Activated CD4-positive, alpha-beta T cell treated with anti-CD3 and anti-CD28 coated beads, Interleukin-2, amount 10 ng/mL, durations not matched to agents 7 days and 5 days (primary cell): ENCODE results near the gene HPGDS. TPM values are rescaled to one million over a fixed set of nuclear protein-coding genes. Genes with fewer than 3 reads are reported as not detected.
"Not testable (repeated sequence)": the region's sequence is repeated elsewhere in the genome, so short reads cannot be mapped to it uniquely, and the experiment has no call there.

ENCODE experiments used
- CTCF ChIA-PET: fragments of 350-600 bp; sonication (Branson Sonifier 250); formaldehyde crosslinking; loops from one replicate; lab custom pipeline; 2021; ENCODE audit warnings: antibody characterized with exemption; lab: Charles Lee
- POLR2A ChIA-PET: fragments of 350-600 bp; sonication (Branson Sonifier 250); formaldehyde crosslinking; loops from one replicate; lab custom pipeline; 2021; ENCODE audit warnings: antibody characterized with exemption; lab: Charles Lee
- DNase-seq: peaks from one replicate; pipeline ENCODE4 v3.0.0-alpha.2; 2020
- H3K27ac Mint-ChIP-seq: one replicate; pipeline ENCODE4 v1.8.0; 2021; ENCODE audit warnings: mild to moderate bottlenecking, moderate library complexity, mixed read lengths
- H3K27me3 Mint-ChIP-seq: one replicate; pipeline ENCODE4 v1.8.0; 2021; ENCODE audit warnings: mixed read lengths
- H3K36me3 Mint-ChIP-seq: one replicate; pipeline ENCODE4 v1.8.0; 2021; ENCODE audit warnings: low read depth, mixed read lengths
- H3K4me1 Mint-ChIP-seq: one replicate; pipeline ENCODE4 v1.8.0; 2021; ENCODE audit warnings: mixed read lengths
- H3K4me3 Mint-ChIP-seq: one replicate; pipeline ENCODE4 v1.8.0; 2021; ENCODE audit warnings: mild to moderate bottlenecking, moderate library complexity, mixed read lengths
- H3K9me3 Mint-ChIP-seq: one replicate; pipeline ENCODE4 v1.8.0; 2021; ENCODE audit warnings: mixed read lengths
- total RNA-seq, 2 experiments: library from RNA; stranded (reverse); gene quantifications; one replicate each; pipeline ENCODE4 v1.2.3, GENCODE V29; 2021

HPGDS gene
- total RNA-seq, 2 experiments from 2014 or later = 0.15 TPM; not detected in 1

DNA sequence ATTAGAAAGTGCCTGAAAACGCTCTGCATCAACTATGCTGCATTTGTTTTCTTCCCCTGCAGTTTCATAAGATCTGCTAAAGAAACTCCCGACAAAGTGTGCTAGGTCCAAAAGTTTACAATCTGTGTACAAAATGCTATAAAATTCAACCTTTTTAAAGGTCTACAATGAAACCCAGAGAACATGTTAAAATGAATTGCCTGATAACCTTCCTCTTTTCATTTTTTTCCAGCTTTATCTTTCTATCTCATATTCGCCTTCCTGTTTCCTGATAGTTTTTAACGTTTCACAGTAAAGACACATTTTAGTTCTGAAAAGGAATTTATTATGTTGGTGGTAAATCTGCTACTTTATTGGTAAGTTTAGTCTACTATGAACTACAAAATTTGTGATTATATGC, 9.5 kb upstream of the HPGDS start:
- no peaks in the 10 kb centered on the region for H3K36me3 Mint-ChIP-seq
- H3K27ac Mint-ChIP-seq = no peak overlapping the region
- ChIA-PET POLR2A (no interaction called here), CTCF (interaction anchor here (0.9 kb wide), 1 partner anchor 11 kb away, joined by 3 read pairs; no protein-coding TSS in a partner anchor)
- no peak overlapping the region for H3K4me3 Mint-ChIP-seq
- no peaks in the 10 kb centered on the region for H3K9me3 Mint-ChIP-seq
- peaks cover 6% of the 10 kb centered on the region for H3K4me1 Mint-ChIP-seq
- DNase-seq = no peak
- peaks cover 16% of the 10 kb centered on the region for H3K27me3 Mint-ChIP-seq

DNA sequence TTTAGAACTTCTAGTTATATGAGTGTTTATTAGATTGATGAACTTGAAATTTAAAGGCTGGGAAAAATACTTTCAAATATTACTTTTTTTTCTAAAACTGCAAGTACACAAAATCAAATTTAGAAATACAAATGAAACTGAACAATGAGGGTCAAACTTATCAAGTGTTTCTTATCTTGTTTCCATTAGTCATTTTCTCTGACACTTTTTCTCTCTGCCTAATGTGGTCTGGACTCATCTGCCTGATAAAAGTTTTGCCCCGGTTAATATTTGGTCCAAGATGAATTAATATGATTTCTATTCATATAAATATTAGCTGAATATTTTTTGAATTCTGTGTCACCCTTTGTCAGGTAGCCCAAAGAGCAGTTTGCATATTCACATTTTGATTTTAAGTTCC, 8.7 kb upstream of the HPGDS start:
- H3K4me3 Mint-ChIP-seq = no peak overlapping the region
- no peaks in the 10 kb centered on the region for H3K9me3 Mint-ChIP-seq
- peaks cover 10% of the 10 kb centered on the region for H3K4me1 Mint-ChIP-seq
- ChIA-PET CTCF (no interaction called here), POLR2A (no interaction called here)
- DNase-seq = no peak
- no peaks in the 10 kb centered on the region for H3K36me3 Mint-ChIP-seq
- H3K27me3 Mint-ChIP-seq = peaks cover 16% of the 10 kb centered on the region
- H3K27ac Mint-ChIP-seq = no peak overlapping the region

DNA sequence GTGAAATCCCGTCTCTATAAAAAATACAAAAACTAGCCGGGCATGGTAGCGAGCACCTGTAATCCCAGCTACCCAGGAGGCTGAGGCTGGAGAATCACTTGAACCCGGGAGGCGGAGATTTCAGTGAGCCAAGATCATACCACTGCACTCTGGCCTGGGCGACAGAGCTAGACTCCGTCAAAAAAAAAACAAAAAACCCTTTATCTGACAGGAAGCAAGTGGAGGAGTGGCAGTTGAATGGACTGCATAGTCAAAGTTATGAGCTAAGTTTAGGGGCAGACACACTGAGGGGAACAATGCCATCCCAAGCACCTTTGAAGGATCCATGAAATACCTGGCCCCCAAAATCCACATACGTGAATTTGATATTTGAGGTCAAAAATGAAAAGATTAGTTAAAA, 7.5 kb upstream of the HPGDS start:
- POLR2A ChIA-PET = no interaction called here
- CTCF ChIA-PET = no interaction called here
- no peak overlapping the region for H3K4me3 Mint-ChIP-seq
- peaks cover 17% of the 10 kb centered on the region for H3K4me1 Mint-ChIP-seq
- H3K9me3 Mint-ChIP-seq = no peaks in the 10 kb centered on the region
- H3K27me3 Mint-ChIP-seq = peaks cover 16% of the 10 kb centered on the region
- no peak for DNase-seq
- no peaks in the 10 kb centered on the region for H3K36me3 Mint-ChIP-seq
- no peak overlapping the region for H3K27ac Mint-ChIP-seq

DNA sequence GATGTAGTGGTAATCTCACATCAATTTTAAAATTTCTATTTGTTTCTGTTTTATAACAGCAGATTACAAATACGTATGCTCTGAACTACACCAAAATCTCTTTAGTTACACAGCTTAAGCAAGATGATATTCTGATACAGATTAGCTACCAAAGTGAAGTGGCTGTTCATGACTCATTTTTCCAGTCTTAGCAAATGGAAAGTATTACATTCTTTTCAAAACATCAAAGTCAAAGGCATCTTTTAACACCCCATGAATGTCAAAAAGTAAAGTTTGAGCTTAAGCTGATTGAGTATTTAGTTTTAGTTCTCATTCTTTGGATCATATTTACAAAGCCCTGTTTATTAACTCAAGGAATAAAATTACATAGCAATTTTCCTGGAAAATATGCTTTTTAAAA, 6.6 kb upstream of the HPGDS start:
- CTCF ChIA-PET = interaction anchor here (1.1 kb wide), 1 partner anchor 10 kb away, joined by 3 read pairs; no protein-coding TSS in a partner anchor
- H3K4me1 Mint-ChIP-seq = peaks cover 18% of the 10 kb centered on the region
- no peak overlapping the region for H3K27ac Mint-ChIP-seq
- POLR2A ChIA-PET = no interaction called here
- H3K36me3 Mint-ChIP-seq = no peaks in the 10 kb centered on the region
- no peak for DNase-seq
- no peak overlapping the region for H3K4me3 Mint-ChIP-seq
- peaks cover 16% of the 10 kb centered on the region for H3K27me3 Mint-ChIP-seq
- no peaks in the 10 kb centered on the region for H3K9me3 Mint-ChIP-seq

DNA sequence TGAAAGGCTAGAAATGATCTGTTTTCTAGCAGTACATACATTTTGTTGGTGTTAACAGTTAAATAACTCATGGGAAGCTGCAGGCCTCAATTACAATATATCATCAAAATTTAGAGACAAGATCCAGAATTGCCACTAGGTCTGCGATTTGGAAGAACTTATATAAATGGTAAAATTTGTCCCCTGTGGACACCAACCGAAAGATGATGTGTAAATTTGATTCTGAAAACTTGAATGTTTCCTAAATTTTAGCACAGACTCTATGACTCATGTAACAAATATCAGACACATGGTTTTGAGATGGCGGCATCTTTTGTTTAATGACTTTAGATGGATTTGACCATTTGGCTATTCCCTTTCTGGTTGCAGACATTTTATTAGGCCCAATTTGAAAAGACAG, 6.0 kb upstream of the HPGDS start:
- no peaks in the 10 kb centered on the region for H3K36me3 Mint-ChIP-seq
- peaks cover 18% of the 10 kb centered on the region for H3K4me1 Mint-ChIP-seq
- H3K4me3 Mint-ChIP-seq = no peak overlapping the region
- CTCF ChIA-PET = interaction anchor here (0.6 to 1.1 kb wide), 3 partner anchors 9 to 637 kb away, joined by 3 to 4 read pairs (median 3); no protein-coding TSS in a partner anchor
- DNase-seq = no peak
- no peak overlapping the region for H3K27ac Mint-ChIP-seq
- POLR2A ChIA-PET = no interaction called here
- H3K27me3 Mint-ChIP-seq = peaks cover 16% of the 10 kb centered on the region
- H3K9me3 Mint-ChIP-seq = no peaks in the 10 kb centered on the region

DNA sequence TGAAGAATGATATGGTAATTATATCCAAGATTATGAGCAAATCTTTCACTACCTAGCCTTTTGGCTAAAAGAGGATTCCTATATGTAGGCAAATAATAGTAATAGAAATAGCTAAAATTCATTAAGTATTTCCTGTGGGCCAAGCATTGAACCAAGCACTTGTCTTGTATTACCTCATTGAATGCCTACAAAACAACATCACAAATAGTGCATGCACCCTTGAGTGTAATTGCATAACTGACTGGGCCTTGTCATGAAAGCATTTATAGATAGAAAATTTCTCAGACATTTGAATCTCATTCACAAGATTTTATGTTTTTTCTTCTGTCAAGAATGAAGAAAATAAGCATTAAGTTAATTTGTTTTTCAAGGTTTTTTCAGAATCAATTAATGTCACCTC, 3.9 kb upstream of the HPGDS start:
- Mint-ChIP-seq H3K9me3 (no peaks in the 10 kb centered on the region), H3K4me1 (peaks cover 12% of the 10 kb centered on the region), H3K4me3 (no peak overlapping the region), H3K36me3 (no peaks in the 10 kb centered on the region), H3K27me3 (peaks cover 3% of the 10 kb centered on the region), H3K27ac (no peak overlapping the region)
- ChIA-PET POLR2A (no interaction called here), CTCF (interaction anchor here (0.6 kb wide), 1 partner anchor 341 kb away, joined by 3 read pairs; no protein-coding TSS in a partner anchor)
- no peak for DNase-seq

DNA sequence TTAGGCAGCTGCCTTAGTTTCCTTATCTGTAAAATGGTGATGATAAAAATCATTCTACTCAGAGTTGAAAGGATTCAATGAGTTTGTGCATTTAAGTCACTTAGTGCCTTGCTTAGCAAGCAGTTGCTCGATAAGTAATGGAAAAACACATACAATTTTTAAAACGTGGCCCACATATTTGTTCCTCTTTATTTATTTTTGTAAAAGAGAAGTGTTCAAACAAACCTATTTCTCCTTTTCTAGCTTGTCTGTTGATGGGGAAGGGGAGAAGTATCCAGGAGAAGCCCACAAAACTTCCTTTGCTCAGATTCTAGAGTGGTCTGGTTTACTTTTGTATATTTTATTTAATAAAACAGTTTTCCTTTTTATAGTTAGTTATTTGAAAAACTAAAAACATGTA, 3.3 kb upstream of the HPGDS start:
- Mint-ChIP-seq H3K36me3 (no peaks in the 10 kb centered on the region), H3K27ac (no peak overlapping the region)
- POLR2A ChIA-PET = no interaction called here

DNA sequence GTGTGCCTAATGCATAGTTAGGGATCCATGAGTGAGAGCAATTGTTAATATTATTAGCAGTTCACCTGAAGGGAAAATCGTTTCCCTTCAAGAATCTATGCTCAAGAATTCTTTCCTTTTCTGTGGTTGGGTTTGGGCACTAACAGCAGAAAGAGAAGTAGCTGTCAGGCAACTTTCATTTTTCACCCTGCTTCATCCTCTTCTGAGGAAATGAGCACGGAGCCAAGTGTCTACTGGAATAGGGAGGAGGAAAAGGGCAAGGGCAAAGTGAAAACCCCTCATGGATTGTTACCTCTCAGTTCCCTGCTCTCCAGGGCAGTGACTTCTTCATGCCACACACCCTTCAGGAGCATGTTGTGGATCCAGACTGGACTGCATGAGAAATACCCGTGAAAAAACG, 2.6 kb upstream of the HPGDS start:
- Mint-ChIP-seq H3K9me3 (no peaks in the 10 kb centered on the region), H3K4me1 (peaks cover 12% of the 10 kb centered on the region)
- CTCF ChIA-PET = no interaction called here

More for the DNA sequence above, 3.3 kb upstream of the HPGDS start:
- Mint-ChIP-seq H3K4me1 (peaks cover 12% of the 10 kb centered on the region), H3K4me3 (no peak overlapping the region), H3K27me3 (no peaks in the 10 kb centered on the region), H3K9me3 (no peaks in the 10 kb centered on the region)
- no peak for DNase-seq
- CTCF ChIA-PET = no interaction called here

DNA sequence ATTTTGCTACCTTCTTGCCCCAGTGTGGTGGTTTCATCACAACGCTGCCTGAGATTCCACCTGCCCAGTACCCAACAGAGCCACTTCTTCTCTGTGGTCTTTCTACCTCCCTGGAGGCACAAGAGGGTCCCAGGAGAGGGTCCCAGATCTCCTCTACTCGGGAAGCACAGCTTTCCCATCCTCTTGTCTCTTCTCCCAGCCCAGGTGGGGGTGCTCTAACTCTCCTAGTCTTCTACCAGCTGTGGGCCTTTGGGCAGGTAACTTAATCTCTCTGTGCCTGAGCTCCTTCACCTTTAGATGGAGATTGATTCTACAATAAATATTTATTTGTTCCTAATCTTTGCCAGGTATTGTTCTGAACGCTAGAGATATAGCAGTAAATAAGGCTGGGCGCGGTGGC, 1.8 kb upstream of the HPGDS start:
- CTCF ChIA-PET = no interaction called here

More for the DNA sequence above, 2.6 kb upstream of the HPGDS start:
- H3K27ac Mint-ChIP-seq = no peak overlapping the region
- no peaks in the 10 kb centered on the region for H3K36me3 Mint-ChIP-seq
- POLR2A ChIA-PET = no interaction called here
- no peak for DNase-seq
- no peak overlapping the region for H3K4me3 Mint-ChIP-seq
- H3K27me3 Mint-ChIP-seq = no peaks in the 10 kb centered on the region

DNA sequence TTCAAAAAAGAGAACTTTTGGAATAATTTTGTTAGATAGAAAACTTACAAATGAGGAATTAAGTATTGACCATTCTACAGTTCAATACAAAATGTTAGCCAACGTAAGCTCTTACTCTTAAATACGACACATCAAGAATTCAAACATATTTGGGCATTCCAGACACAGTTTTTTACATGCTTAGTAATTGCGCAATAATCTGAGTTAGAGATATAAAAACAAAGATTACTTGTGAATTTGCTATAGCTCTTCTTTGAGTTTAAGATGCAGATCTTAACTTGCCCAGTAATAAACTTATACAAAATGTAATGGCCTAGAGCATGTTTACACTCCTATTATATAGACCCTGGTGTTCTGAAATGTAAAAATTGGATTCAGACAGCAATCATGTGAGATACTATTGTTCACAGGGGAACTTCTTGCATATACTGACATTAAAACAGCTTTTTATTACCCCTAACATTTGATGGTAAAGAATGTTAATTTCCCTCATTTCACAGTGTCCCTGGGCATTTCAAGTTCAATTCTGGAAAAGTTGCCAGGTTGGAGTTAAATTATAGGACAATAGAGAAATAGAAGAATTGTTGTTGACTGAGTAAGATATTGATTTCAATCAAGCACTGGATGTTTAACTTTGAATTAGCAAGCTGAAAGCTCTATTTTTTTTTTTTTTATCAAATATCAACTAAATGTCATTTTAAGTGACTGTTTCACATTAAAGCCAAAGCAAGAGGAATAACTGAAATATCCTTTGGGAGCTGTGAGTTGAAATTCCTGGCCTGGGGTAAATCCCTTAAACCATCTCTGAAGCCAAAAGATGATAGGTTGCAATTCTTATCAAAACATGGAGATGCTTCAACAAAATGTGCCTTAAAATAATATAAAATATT, 910 bp downstream of the HPGDS start:
- H3K9me3 Mint-ChIP-seq = no peaks in the 10 kb centered on the region
- no peak overlapping the region for H3K27ac Mint-ChIP-seq
- ChIA-PET CTCF (interaction anchor here (1.3 to 1.5 kb wide), 3 partner anchors 9 to 18 kb away, joined by 3 read pairs; no protein-coding TSS in a partner anchor), POLR2A (no interaction called here)
- H3K4me3 Mint-ChIP-seq = no peak overlapping the region
- peaks cover 21% of the 10 kb centered on the region for H3K4me1 Mint-ChIP-seq
- no peaks in the 10 kb centered on the region for H3K27me3 Mint-ChIP-seq
- no peak for DNase-seq
- no peaks in the 10 kb centered on the region for H3K36me3 Mint-ChIP-seq

More for the DNA sequence above, 1.8 kb upstream of the HPGDS start:
- POLR2A ChIA-PET = no interaction called here
- H3K27ac Mint-ChIP-seq = no peak overlapping the region
- DNase-seq = no peak
- H3K4me1 Mint-ChIP-seq = peaks cover 16% of the 10 kb centered on the region
- H3K27me3 Mint-ChIP-seq = no peaks in the 10 kb centered on the region
- no peaks in the 10 kb centered on the region for H3K36me3 Mint-ChIP-seq
- no peak overlapping the region for H3K4me3 Mint-ChIP-seq
- no peaks in the 10 kb centered on the region for H3K9me3 Mint-ChIP-seq

DNA sequence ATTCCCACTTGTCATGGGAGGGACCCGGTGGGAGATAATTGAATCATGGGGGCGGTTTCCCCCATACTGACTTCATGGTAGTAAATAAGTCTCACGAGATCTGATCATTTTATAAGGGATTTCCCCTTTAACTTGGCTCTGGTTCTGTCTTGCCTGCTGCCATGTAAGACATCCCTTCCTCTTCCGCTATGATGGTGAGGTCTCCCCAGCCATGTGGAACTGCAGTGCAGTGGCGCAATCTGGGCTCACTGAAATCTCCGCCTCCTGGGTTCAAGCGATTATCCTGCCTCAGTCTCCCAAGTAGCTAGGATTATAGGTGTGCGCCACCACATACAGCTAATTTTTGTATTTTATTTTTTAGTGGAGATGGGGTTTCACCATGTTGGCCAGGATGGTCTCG, 2.9 kb downstream of the HPGDS start:
- H3K4me1 Mint-ChIP-seq = peaks cover 13% of the 10 kb centered on the region
- no peaks in the 10 kb centered on the region for H3K27me3 Mint-ChIP-seq
- H3K4me3 Mint-ChIP-seq = no peak overlapping the region
- no peaks in the 10 kb centered on the region for H3K36me3 Mint-ChIP-seq
- no peak for DNase-seq
- H3K9me3 Mint-ChIP-seq = no peaks in the 10 kb centered on the region
- ChIA-PET CTCF (interaction anchor here (1.1 kb wide), 2 partner anchors 9 to 25 kb away, joined by 3 read pairs; no protein-coding TSS in a partner anchor), POLR2A (interaction anchor here (0.7 kb wide), 1 partner anchor 997 kb away, joined by 4 read pairs; no protein-coding TSS in a partner anchor)
- no peak overlapping the region for H3K27ac Mint-ChIP-seq

DNA sequence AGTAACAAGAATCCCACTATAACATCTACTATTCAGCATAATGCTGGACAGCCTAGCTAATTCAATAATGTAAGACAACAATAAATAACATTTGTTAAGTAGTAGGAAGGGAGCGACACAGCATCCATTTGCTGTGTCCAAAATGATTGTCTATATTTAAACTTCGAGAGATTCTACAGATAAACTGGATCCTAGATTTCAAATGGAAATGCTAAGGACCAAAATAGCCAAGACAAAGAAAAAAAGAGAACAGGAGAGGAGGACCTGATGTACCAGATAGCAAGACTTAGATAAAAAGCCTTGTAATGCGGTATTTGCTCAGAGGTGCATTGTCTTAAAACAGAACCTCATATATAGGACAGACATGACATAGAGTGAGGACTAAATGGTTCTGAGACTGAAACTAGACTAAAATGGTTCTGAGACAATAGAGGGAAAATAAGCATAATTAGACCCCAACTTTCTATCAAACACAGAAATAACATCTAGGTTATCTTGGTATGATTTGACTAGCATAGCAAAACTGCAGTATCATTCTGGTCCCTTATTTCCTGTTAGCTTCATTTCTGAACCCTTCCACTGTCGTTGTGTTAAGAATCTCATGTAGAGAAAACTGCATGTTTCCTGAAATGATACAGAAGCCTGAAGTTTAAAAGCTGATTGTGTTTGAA, 3.8 kb downstream of the HPGDS start:
- no peak for DNase-seq
- H3K4me3 Mint-ChIP-seq = peak overlapping the region; percentile 5
- H3K4me1 Mint-ChIP-seq = peaks cover 13% of the 10 kb centered on the region
- H3K27me3 Mint-ChIP-seq = no peaks in the 10 kb centered on the region
- POLR2A ChIA-PET = no interaction called here
- H3K36me3 Mint-ChIP-seq = no peaks in the 10 kb centered on the region
- CTCF ChIA-PET = interaction anchor here (1.1 kb wide), 2 partner anchors 10 to 24 kb away, joined by 3 read pairs; no protein-coding TSS in a partner anchor
- peak overlapping the region; percentile 71 for H3K27ac Mint-ChIP-seq
- H3K9me3 Mint-ChIP-seq = no peaks in the 10 kb centered on the region

DNA sequence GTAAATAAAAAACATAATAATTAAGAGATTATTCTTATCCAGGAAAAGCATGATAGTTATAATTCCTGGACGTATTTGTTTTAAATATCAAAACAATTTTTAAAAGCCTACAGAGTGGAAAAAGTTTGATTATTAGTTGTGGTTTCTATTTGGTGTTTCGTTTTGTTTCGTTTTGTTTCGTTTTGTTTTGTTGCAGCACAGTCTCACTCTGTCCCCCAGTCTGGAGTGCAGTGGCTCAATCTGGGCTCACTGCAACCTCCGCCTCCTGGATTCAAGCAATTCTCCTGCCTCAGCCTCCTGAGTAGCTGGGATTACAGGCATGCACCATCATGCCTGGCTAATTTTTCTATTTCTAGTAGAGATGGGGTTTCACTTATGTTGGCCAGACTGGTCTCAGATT, 5.8 kb downstream of the HPGDS start:
- peaks cover 13% of the 10 kb centered on the region for H3K4me1 Mint-ChIP-seq
- H3K36me3 Mint-ChIP-seq, CTCF ChIA-PET, DNase-seq, H3K4me3 Mint-ChIP-seq, H3K27ac Mint-ChIP-seq, POLR2A ChIA-PET, H3K27me3 Mint-ChIP-seq, H3K9me3 Mint-ChIP-seq: not testable (repeated sequence)
